Hepatocyte (in vitro differentiated cells): ENCODE results near the gene GLI2.

Source experiments
- EZH2phosphoT487 ChIP-seq: fragments of 200-600 bp; sonication (generic); IDR thresholded peaks from one replicate; pipeline ENCODE4 v1.6.1; 2018; ENCODE audit warnings: antibody characterized with exemption, mild to moderate bottlenecking, low read depth, moderate library complexity; ENCODE audit not compliant: unreplicated experiment, severe bottlenecking
- TF ChIP-seq, protein P1 (sequence below): fragments of 200-600 bp; sonication (generic); IDR thresholded peaks from 2 replicates; pipeline ENCODE4 v1.5.1; 2016; ENCODE audit warnings: antibody characterized with exemption, mild to moderate bottlenecking; ENCODE audit not compliant: poor library complexity

DNA sequence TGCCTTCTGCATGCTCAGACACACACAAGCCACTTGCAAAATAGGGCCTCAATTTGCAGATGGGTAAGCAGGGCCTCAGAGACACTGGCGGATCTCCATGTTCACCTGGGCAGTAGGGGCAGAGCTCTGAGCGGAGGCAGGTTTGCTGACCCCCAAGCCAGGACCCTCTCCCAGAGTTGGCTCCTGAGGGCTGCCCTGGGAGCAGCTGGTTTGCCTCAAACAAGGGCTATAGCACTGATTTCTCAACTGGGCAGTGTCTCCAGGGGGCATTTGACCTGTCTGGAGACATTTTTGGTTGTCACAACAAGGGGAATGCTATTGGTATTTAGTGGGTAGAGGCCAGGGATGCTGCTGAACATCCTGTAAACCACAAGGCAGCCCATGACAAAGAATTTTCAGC, 11.6 kb downstream of the GLI2 start:
- TF ChIP-seq, protein P1, sequence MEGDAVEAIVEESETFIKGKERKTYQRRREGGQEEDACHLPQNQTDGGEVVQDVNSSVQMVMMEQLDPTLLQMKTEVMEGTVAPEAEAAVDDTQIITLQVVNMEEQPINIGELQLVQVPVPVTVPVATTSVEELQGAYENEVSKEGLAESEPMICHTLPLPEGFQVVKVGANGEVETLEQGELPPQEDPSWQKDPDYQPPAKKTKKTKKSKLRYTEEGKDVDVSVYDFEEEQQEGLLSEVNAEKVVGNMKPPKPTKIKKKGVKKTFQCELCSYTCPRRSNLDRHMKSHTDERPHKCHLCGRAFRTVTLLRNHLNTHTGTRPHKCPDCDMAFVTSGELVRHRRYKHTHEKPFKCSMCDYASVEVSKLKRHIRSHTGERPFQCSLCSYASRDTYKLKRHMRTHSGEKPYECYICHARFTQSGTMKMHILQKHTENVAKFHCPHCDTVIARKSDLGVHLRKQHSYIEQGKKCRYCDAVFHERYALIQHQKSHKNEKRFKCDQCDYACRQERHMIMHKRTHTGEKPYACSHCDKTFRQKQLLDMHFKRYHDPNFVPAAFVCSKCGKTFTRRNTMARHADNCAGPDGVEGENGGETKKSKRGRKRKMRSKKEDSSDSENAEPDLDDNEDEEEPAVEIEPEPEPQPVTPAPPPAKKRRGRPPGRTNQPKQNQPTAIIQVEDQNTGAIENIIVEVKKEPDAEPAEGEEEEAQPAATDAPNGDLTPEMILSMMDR = no peak
- TF ChIP-seq EZH2phosphoT487 = no peak
